Testis (tissue), 3 donors: Measurements from ENCODE around the gene ESCO1. TPM values are rescaled to one million over a fixed set of nuclear protein-coding genes. Genes with fewer than 3 reads are reported as not detected.
"Not testable (repeated sequence)": the region's sequence is repeated elsewhere in the genome, so short reads cannot be mapped to it uniquely, and the experiment has no call there.

ENCODE experiments used
- DNase-seq: peaks from one replicate; pipeline ENCODE4 v3.0.0-alpha.2; 2019
- H3K27ac ChIP-seq, 2 donors: fragments of 200-600 bp; sonication (generic); one replicate each; pipeline ENCODE4 v1.5.1; 2019
- H3K27me3 ChIP-seq: fragments of 200-600 bp; sonication (generic); one replicate; pipeline ENCODE4 v1.5.1; 2019
- H3K36me3 ChIP-seq: fragments of 200-600 bp; sonication (generic); one replicate; pipeline ENCODE4 v1.5.1; 2017; ENCODE audit warnings: low read depth; ENCODE audit errors: missing control alignments
- H3K4me1 ChIP-seq: fragments of 200-600 bp; sonication (generic); one replicate; pipeline ENCODE4 v1.5.1; 2019
- H3K4me3 ChIP-seq, 2 donors: fragments of 200-600 bp; sonication (generic); one replicate each; pipeline ENCODE4 v1.5.1; 2017 to 2019
- H3K9me3 ChIP-seq: fragments of 200-600 bp; sonication (generic); one replicate; pipeline ENCODE4 v1.5.1; 2017
- CTCF ChIP-seq, 3 experiments: fragments of 450-650 bp in 2 of 3; fragments of 200-600 bp in 1 of 3; sonication (generic) in 1 of 3; IDR thresholded peaks; one replicate each; pipeline ENCODE4 v1.5.1; 2016 to 2019; ENCODE audit warnings: antibody characterized with exemption in 3 of 3, mild to moderate bottlenecking in 2 of 3, moderate library complexity in 1 of 3
- POLR2A ChIP-seq: fragments of 450-650 bp; IDR thresholded peaks from one replicate; pipeline ENCODE4 v1.6.1; 2017; ENCODE audit warnings: antibody characterized with exemption, mild to moderate bottlenecking, moderate library complexity
- WGBS, 2 donors: methylation state at CpG; one replicate each; pipeline ENCODE4 v1.1.5; 2018; 5-methylcytosine and 5-hydroxymethylcytosine counted together
- intact Hi-C: fragments of 100-400 bp; cut with DNase I; formaldehyde crosslinking; loops from one replicate; pipeline ENCODE4 v1.15.1; 2023; ENCODE audit warnings: low total_unique reads
- polyA plus RNA-seq: library from polyadenylated mRNA; stranded (reverse); fragments of 350-450 nt; fragmentation: Illumina TruSeq; extraction: RNeasy Lipid Tissue Mini Kit (QIAGEN cat#74804); gene quantifications from one replicate; pipeline ENCODE4 v1.2.3, GENCODE V29; 2014; ENCODE audit warnings: low read depth, low replicate concordance; ENCODE audit not compliant: insufficient read depth
- total RNA-seq, 2 donors: library from RNA; depleted of rRNA; stranded (reverse); fragments of >200 nt; gene quantifications; one replicate each; pipeline ENCODE4 v1.2.3, GENCODE V29; 2016

The ESCO1 gene
- total and polyA plus RNA-seq, 3 donors from 2014 or later = 13.1 to 55.9 (median 43.0) TPM

GRCh38 chr18:21598726-21599584 is 1.5 kb downstream of the ESCO1 start:
- Histone ChIP-seq H3K27me3 (no peaks in the 10 kb centered on the region), H3K4me3 (peak overlapping the region; percentile 92 to 95), H3K4me1 (peaks cover 3% of the 10 kb centered on the region), H3K36me3 (no peaks in the 10 kb centered on the region), H3K9me3 (no peaks in the 10 kb centered on the region), H3K27ac (peak overlapping the region; percentile 98 to 99)
- intact Hi-C loops = no loop called here
- TF ChIP-seq CTCF (IDR thresholded peaks at IDR 0.05) (no peak), POLR2A (no peak)
- WGBS, 2 donors = 32 to 40% methylated on average over 18 of the region's 18 CpGs
- DNase-seq = peak; percentile 80

DNA sequence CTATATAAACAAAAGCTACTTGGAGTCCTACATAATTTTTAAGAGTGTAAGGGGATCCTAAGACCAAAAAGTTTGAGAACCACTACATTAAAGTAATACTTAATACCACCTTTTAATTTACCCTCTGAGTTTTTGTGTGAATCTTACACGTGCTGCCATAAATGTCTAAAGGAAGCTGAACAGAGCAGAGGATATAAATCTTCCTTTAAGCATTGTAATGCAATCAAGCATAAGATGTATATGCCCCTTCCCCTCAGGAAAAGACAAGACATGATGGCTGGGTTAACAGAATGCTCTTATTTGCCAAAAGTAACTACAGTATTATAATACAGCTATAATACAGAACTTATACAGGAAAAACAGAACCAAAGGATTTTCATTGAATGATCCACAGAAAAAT is 2.9 kb downstream of the ESCO1 start:
- Histone ChIP-seq H3K9me3 (no peaks in the 10 kb centered on the region), H3K4me3 (no peak overlapping the region), H3K27ac (no peak overlapping the region), H3K36me3 (no peaks in the 10 kb centered on the region), H3K27me3 (no peaks in the 10 kb centered on the region), H3K4me1 (peaks cover 3% of the 10 kb centered on the region)
- no peak for DNase-seq
- 55 to 68% methylated on average over 1 of the region's 1 CpG for WGBS, 2 donors
- intact Hi-C loops = no loop called here
- no peak for TF ChIP-seq POLR2A
- TF ChIP-seq CTCF (IDR thresholded peaks at IDR 0.05) = no peak

DNA sequence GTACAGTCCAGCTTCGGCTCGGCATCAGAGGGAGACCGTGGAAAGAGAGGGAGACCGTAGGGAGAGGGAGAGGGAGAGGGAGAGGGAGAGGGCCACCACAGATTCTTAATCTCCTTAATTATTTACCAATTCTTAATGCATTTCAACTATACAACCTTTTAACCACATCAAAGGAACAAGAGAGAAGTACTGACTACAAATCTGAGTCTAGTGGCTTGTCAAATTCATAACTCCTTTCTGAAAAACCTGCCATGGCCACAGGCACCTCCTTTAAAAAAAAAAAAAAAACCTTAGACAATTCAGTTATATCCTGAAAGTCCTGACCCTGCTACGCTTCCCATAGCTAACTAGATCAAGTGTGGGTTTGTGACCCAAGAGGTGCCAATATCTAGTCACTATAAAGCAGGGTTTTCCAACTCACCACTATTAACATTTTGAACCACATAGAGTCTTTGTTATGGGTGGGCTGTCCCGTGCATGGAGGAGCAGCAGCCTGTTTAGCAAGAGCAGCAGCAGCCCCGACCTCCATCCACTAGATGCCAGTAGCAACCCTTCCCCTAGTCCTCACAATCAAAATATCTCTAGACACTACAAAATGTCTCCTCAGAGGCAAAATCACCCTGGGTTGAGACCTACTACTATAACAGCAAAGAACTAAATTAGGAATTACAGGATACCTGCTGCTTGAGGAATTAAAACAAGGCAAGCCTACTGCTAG is 6.8 kb downstream of the ESCO1 start:
- no peak for DNase-seq
- Histone ChIP-seq H3K4me1 (peaks cover 3% of the 10 kb centered on the region), H3K36me3 (no peaks in the 10 kb centered on the region), H3K27me3 (no peaks in the 10 kb centered on the region), H3K4me3 (no peak overlapping the region), H3K9me3 (no peaks in the 10 kb centered on the region), H3K27ac (no peak overlapping the region)
- intact Hi-C loops = no loop called here
- TF ChIP-seq POLR2A = no peak
- TF ChIP-seq CTCF (IDR thresholded peaks at IDR 0.05) = no peak
- 75 to 79% methylated on average over 3 of the region's 7 CpGs for WGBS, 2 donors

DNA sequence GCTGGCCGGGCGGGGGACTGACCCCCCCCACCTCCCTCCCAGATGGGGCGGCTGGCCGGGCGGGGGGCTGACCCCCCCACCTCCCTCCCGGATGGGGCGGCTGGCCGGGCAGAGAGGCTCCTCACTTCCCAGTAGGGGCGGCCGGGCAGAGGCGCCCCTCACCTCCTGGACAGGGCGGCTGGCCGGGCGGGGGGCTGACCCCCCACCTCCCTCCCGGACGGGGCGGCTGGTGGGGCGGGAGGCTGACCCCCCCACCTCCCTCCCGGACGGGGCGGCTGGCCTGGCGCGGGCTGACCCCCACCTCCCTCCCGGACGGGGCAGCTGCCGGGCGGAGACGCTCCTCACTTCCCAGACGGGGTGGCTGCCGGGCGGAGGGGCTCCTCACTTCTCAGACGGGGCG is 8.1 kb downstream of the ESCO1 start:
- intact Hi-C loops, H3K27me3 ChIP-seq, H3K9me3 ChIP-seq, H3K36me3 ChIP-seq, H3K27ac ChIP-seq, H3K4me1 ChIP-seq, H3K4me3 ChIP-seq, DNase-seq: not testable (repeated sequence)
- 83% methylated on average over 19 of the region's 33 CpGs; no CpG with 5 or more reads in 1 of the 2 donors for WGBS, 2 donors

- no peaks in the 10 kb centered on the region for H3K27me3 ChIP-seq
- intact Hi-C loops = no loop called here
- no peak overlapping the region for H3K27ac ChIP-seq
- H3K36me3 ChIP-seq = no peaks in the 10 kb centered on the region
- no peak for DNase-seq
- 88 to 94% methylated on average over 5 of the region's 5 CpGs for WGBS, 2 donors
- H3K4me3 ChIP-seq = no peak overlapping the region
- no peaks in the 10 kb centered on the region for H3K9me3 ChIP-seq
- no peak for TF ChIP-seq CTCF (IDR thresholded peaks at IDR 0.05)
- no peak for TF ChIP-seq POLR2A
- H3K4me1 ChIP-seq = no peaks in the 10 kb centered on the region
These were observed 16.1 kb downstream of the ESCO1 start for GRCh38 chr18:21584391-21584790.
